ENCODE measurements around the gene CFAP410. TPM values are rescaled to one million over a fixed set of nuclear protein-coding genes. Genes with fewer than 3 reads are reported as not detected.

The CFAP410 gene
- total RNA-seq, 2 experiments from 2014 or later = 15.1 to 20.6 TPM

GRCh38 chr21:44333509-44334328 lies 5.5 kb downstream of the CFAP410 start:
- BruUV-seq (replicated peaks) = no TSS peak

GRCh38 chr21:44332965-44333364 lies 6.2 kb downstream of the CFAP410 start:
- Histone ChIP-seq H3K9me2 (ENCODE audit: insufficient read depth, low read length) (no peaks in the 10 kb centered on the region), H3K27ac (ENCODE audit: low read depth, low read length, poor library complexity, severe bottlenecking) (no peak overlapping the region), H3K36me3 (ENCODE audit: insufficient read depth, low read length) (no peaks in the 10 kb centered on the region; the same call in 1 of the 2 replicates), H3K4me1 (ENCODE audit: insufficient read depth, low read length, poor library complexity, severe bottlenecking) (no peaks in the 10 kb centered on the region), H4K20me1 (ENCODE audit: insufficient read depth, low read length) (no peaks in the 10 kb centered on the region), H3K4me2 (ENCODE audit: low read length) (no peak overlapping the region), H3K4me3 (ENCODE audit: low read depth, low read length, poor library complexity, severe bottlenecking) (no peak overlapping the region), H3K79me2 (ENCODE audit: insufficient read depth, low read depth, low read length) (no peaks in the 10 kb centered on the region), H3K9me3 (ENCODE audit: low read length) (no peaks in the 10 kb centered on the region), H2AFZ (ENCODE audit: low read length) (no peak overlapping the region)
- TF ChIP-seq CTCF (conservative IDR thresholded peaks at IDR 0.05; ENCODE audit: low read length) (no peak), EZH2phosphoT487 (IDR thresholded peaks at IDR 0.05; ENCODE audit: borderline replicate concordance, low read depth, low read length) (no peak)
- POLR2A ChIA-PET = no interaction called here
- no peak for DNase-seq (ENCODE audit: low spot score)
- intact Hi-C loops (cut with micrococcal nuclease; ENCODE audit: unreplicated experiment) = no loop called here
- BruUV-seq (replicated peaks) = no TSS peak
- CTCF ChIA-PET (ENCODE audit: unreplicated experiment) = no interaction called here

More at GRCh38 chr21:44333509-44334328, 5.5 kb downstream of the CFAP410 start:
- H3K27ac ChIP-seq (ENCODE audit: low read depth, low read length, poor library complexity, severe bottlenecking) = no peak overlapping the region
- TF ChIP-seq EZH2phosphoT487 (IDR thresholded peaks at IDR 0.05; ENCODE audit: borderline replicate concordance, low read depth, low read length) (no peak), CTCF (conservative IDR thresholded peaks at IDR 0.05; ENCODE audit: low read length) (no peak)
- no peaks in the 10 kb centered on the region for H3K9me3 ChIP-seq (ENCODE audit: low read length)
- H3K4me1 ChIP-seq (ENCODE audit: insufficient read depth, low read length, poor library complexity, severe bottlenecking) = peaks cover 5% of the 10 kb centered on the region
- H3K4me3 ChIP-seq (ENCODE audit: low read depth, low read length, poor library complexity, severe bottlenecking) = no peak overlapping the region
- H4K20me1 ChIP-seq (ENCODE audit: insufficient read depth, low read length) = no peaks in the 10 kb centered on the region
- no peak overlapping the region for H3K4me2 ChIP-seq (ENCODE audit: low read length)
- no peaks in the 10 kb centered on the region for H3K79me2 ChIP-seq (ENCODE audit: insufficient read depth, low read depth, low read length)
- DNase-seq (ENCODE audit: low spot score) = no peak
- intact Hi-C loops (cut with micrococcal nuclease; ENCODE audit: unreplicated experiment) = no loop called here
- ChIA-PET CTCF (ENCODE audit: unreplicated experiment) (no interaction called here), POLR2A (no interaction called here)
- no peaks in the 10 kb centered on the region; the same call in 1 of the 2 replicates for H3K36me3 ChIP-seq (ENCODE audit: insufficient read depth, low read length)
- no peaks in the 10 kb centered on the region for H3K9me2 ChIP-seq (ENCODE audit: insufficient read depth, low read length)
- no peak overlapping the region for H2AFZ ChIP-seq (ENCODE audit: low read length)

DNA sequence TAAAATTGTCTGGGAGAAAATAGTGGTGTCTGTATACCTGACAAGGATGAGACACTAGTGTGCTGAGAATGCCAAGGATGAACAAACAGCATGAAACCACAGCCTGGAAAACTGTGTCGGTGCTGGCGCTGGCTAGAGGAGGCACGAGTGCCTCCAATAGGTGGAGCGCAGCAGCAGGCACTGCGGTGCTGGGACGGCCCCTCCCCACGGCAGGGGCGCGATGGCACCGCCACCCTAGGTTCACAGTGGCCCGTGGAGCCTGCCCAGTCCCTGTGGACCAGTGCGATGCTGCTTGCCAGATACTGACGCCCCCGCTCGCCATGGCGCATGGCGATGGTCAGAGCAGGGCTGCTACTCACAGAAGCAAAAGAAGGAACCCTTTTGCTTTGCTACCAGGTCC lies 6.8 kb downstream of the CFAP410 start:
- Histone ChIP-seq H3K9me3 (ENCODE audit: low read length) (no peaks in the 10 kb centered on the region), H3K4me1 (ENCODE audit: insufficient read depth, low read length, poor library complexity, severe bottlenecking) (no peaks in the 10 kb centered on the region), H3K9me2 (ENCODE audit: insufficient read depth, low read length) (no peaks in the 10 kb centered on the region), H3K79me2 (ENCODE audit: insufficient read depth, low read depth, low read length) (no peaks in the 10 kb centered on the region), H4K20me1 (ENCODE audit: insufficient read depth, low read length) (no peaks in the 10 kb centered on the region), H3K4me2 (ENCODE audit: low read length) (no peak overlapping the region), H2AFZ (ENCODE audit: low read length) (no peak overlapping the region), H3K27ac (ENCODE audit: low read depth, low read length, poor library complexity, severe bottlenecking) (no peak overlapping the region), H3K36me3 (ENCODE audit: insufficient read depth, low read length) (no peaks in the 10 kb centered on the region; the same call in 1 of the 2 replicates), H3K4me3 (ENCODE audit: low read depth, low read length, poor library complexity, severe bottlenecking) (no peak overlapping the region)
- TF ChIP-seq EZH2phosphoT487 (IDR thresholded peaks at IDR 0.05; ENCODE audit: borderline replicate concordance, low read depth, low read length) (no peak), CTCF (conservative IDR thresholded peaks at IDR 0.05; ENCODE audit: low read length) (no peak)
- no peak for DNase-seq (ENCODE audit: low spot score)
- POLR2A ChIA-PET = no interaction called here
- CTCF ChIA-PET (ENCODE audit: unreplicated experiment) = no interaction called here
- no TSS peak for BruUV-seq (replicated peaks)
- intact Hi-C loops (cut with micrococcal nuclease; ENCODE audit: unreplicated experiment) = no loop called here

All from OCI-LY7 (cell line).